Brain microvascular endothelial cell (primary cell): Measurements from ENCODE around the gene PPM1D.

Source experiments
- DNase-seq: peaks from one replicate; pipeline ENCODE4 v3.0.0-alpha.2; 2020
- H3K27ac ChIP-seq: fragments of 250-450 bp; sonication (Bioruptor Pico); 2 replicates; pipeline ENCODE4 v1.5.1; 2020; ENCODE audit warnings: mild to moderate bottlenecking, moderate library complexity
- H3K27me3 ChIP-seq: fragments of 250-450 bp; sonication (Bioruptor Pico); replicated peaks from 2 replicates; pipeline ENCODE4 v1.5.1; 2020; ENCODE audit warnings: mild to moderate bottlenecking
- H3K36me3 ChIP-seq: fragments of 250-450 bp; sonication (Bioruptor Pico); replicated peaks from 2 replicates; pipeline ENCODE4 v1.5.1; 2020; ENCODE audit warnings: mild to moderate bottlenecking
- H3K4me3 ChIP-seq: 2 replicates; pipeline ENCODE4 v1.5.1; 2011; ENCODE audit warnings: low read depth, mild to moderate bottlenecking, control low read depth, low read length, moderate library complexity
- CTCF ChIP-seq: IDR thresholded peaks from 2 replicates; pipeline ENCODE4 v1.5.1; 2011; ENCODE audit warnings: low read depth, mild to moderate bottlenecking, moderate library complexity, low read length, control low read depth, inconsistent platforms; ENCODE audit errors: missing control alignments
- in situ Hi-C: cut with HindIII; loops from 2 replicates; pipeline ENCODE4 v1.10.0; 2017; ENCODE audit warnings: low sequenced_read_pairs, low pct_ligation_motif_present

PPM1D gene

DNA sequence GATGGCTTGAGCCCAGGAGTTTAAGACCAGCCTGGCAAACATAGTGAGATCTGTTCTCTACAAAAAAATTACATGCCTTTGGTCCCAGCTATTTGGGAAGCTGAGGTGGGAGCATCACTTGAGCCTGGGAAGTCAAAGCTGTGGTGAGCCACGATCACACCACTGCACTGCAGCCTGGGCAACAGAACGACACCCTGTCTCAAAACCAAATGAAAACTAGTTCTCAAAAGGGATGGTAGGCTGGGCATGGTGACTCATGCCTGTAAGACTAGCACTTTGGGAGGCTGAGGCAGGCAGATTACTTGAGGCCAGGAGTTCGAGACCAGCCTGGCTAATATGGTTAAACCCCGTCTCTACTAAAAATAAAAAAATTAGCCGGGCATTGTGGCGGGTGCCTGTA lies 31.1 kb downstream of the PPM1D start:
- H3K27me3 ChIP-seq: no peaks in the 10 kb centered on the region
- TF ChIP-seq CTCF: no peak
- no peak overlapping the region for H3K4me3 ChIP-seq
- H3K27ac ChIP-seq: peak overlapping the region; percentile 40
- in situ Hi-C loops: no loop called here
- DNase-seq: peak; percentile 29
- no peaks in the 10 kb centered on the region for H3K36me3 ChIP-seq

GRCh38 chr17:60637683-60638082 lies 37.7 kb downstream of the PPM1D start:
- Histone ChIP-seq H3K27ac (no peak overlapping the region), H3K27me3 (no peaks in the 10 kb centered on the region), H3K36me3 (no peaks in the 10 kb centered on the region), H3K4me3 (no peak overlapping the region)
- no peak for DNase-seq
- in situ Hi-C loops: no loop called here
- no peak for TF ChIP-seq CTCF

DNA sequence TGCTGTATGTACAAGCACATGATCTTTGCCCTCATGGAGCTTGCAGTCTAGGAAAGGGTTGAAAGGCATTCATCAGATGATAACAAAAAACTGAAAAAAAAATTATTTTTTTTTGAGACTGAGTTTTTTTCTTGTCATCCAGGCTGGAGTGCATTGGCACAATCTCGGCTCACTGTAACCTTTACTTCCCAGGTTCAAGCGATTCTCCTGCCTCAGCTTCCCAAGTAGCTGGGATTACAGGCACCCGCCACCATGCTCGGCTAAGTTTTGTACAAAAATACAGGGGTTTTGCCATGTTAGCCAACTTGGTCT lies 39.0 kb downstream of the PPM1D start:
- DNase-seq: no peak
- no peak overlapping the region for H3K27ac ChIP-seq
- no peak overlapping the region for H3K4me3 ChIP-seq
- no peaks in the 10 kb centered on the region for H3K36me3 ChIP-seq
- H3K27me3 ChIP-seq: no peaks in the 10 kb centered on the region
- in situ Hi-C loops: no loop called here
- TF ChIP-seq CTCF: no peak

- in situ Hi-C loops: no loop called here
- TF ChIP-seq CTCF: peak; percentile 65
- Histone ChIP-seq H3K36me3 (no peaks in the 10 kb centered on the region), H3K4me3 (no peak overlapping the region), H3K27ac (no peak overlapping the region), H3K27me3 (no peaks in the 10 kb centered on the region)
- no peak for DNase-seq
These were observed 40.5 kb downstream of the PPM1D start for GRCh38 chr17:60640503-60640902.

GRCh38 chr17:60641126-60641525 lies 41.1 kb downstream of the PPM1D start:
- Histone ChIP-seq H3K36me3 (no peaks in the 10 kb centered on the region), H3K4me3 (no peak overlapping the region), H3K27ac (peak overlapping the region; percentile 33), H3K27me3 (no peaks in the 10 kb centered on the region)
- no peak for DNase-seq
- TF ChIP-seq CTCF: no peak
- in situ Hi-C loops: no loop called here

DNA sequence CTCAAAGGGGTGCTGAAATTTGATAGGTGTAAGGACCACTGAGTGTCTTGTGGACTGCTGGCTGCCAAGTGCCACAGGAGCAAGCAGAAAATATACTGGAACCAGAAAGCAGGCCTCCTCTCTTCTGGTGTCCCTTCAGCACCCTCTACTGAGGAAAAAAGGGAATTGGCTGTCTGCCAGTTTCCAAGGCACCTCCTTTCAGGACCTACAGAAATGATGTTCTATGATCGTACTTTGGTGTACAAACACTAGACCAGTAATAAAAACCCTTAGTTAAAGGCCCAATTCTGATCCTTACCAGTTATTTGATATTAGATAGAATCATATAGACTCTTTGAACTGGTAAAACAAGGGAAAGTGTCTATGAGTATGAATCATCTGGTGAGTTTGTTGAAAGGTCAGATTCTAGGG lies 41.8 kb downstream of the PPM1D start:
- peak; percentile 67 for TF ChIP-seq CTCF
- no peaks in the 10 kb centered on the region for H3K36me3 ChIP-seq
- H3K27me3 ChIP-seq: no peaks in the 10 kb centered on the region
- H3K27ac ChIP-seq: peak overlapping the region; percentile 33
- peak; percentile 72 for DNase-seq
- H3K4me3 ChIP-seq: no peak overlapping the region
- in situ Hi-C loops: no loop called here
